Neutrophil (primary cell): Measurements from ENCODE around the gene VWF.

Experiments used
- H3K27ac ChIP-seq: fragments of 200-600 bp; sonication (generic); 2 replicates; pipeline ENCODE4 v1.5.1; 2016; ENCODE audit warnings: mild to moderate bottlenecking, moderate library complexity
- H3K27me3 ChIP-seq: fragments of 200-600 bp; sonication (generic); 2 replicates; pipeline ENCODE4 v1.6.0; 2016; ENCODE audit warnings: mild to moderate bottlenecking
- H3K36me3 ChIP-seq: fragments of 200-600 bp; sonication (generic); 2 replicates; pipeline ENCODE4 v1.5.1; 2017
- H3K4me1 ChIP-seq, 2 experiments: fragments of 200-600 bp in 1 of 2; sonication (generic) in 1 of 2; 1 replicate in 1 of 2; 2 replicates in 1 of 2; pipeline versions ENCODE4 v1.5.1 to v1.6.1; 2013 to 2016; ENCODE audit warnings: low read depth in 1 of 2, low read length in 1 of 2, mild to moderate bottlenecking in 1 of 2, moderate library complexity in 1 of 2; ENCODE audit not compliant: control insufficient read depth in 1 of 2, insufficient read depth in 1 of 2
- H3K4me3 ChIP-seq, 2 experiments: fragments of 200-600 bp in 1 of 2; sonication (generic) in 1 of 2; 1 replicate in 1 of 2; 2 replicates in 1 of 2; pipeline ENCODE4 v1.5.1; 2013 to 2016; ENCODE audit warnings: low read depth in 1 of 2, low read length in 1 of 2, mild to moderate bottlenecking in 1 of 2, moderate library complexity in 1 of 2
- H3K9me3 ChIP-seq: fragments of 200-600 bp; sonication (generic); 2 replicates; pipeline ENCODE4 v1.5.1; 2016
- CTCF ChIP-seq: fragments of 200-600 bp; sonication (generic); IDR thresholded peaks from 2 replicates; pipeline ENCODE4 v1.5.1; 2016; ENCODE audit warnings: antibody characterized with exemption

The VWF gene

DNA sequence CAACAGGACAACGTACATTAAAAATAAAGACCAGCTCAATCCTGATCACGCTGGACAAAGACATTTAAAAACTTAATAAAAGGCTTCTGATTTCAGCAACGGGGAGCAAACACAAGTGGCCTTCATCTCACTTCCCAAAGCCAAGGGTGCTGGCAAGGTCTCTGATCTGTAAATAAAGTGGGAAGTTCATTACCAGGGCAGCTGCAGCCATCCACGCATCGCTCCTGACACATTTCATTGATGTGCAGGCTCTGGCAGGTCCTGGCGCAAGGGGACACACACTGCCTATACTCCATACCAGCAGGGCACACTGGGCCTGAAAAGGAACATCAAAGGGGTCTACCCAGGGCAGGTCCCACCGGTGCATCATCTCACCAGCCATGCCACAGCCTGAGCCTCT lies 51.0 kb downstream of the VWF start:
- no peak for TF ChIP-seq CTCF
- H3K9me3 ChIP-seq, result no peaks in the 10 kb centered on the region
- H3K27ac ChIP-seq, result no peak overlapping the region
- peaks cover 0 to 9% of the 10 kb centered on the region in 2 experiments for H3K4me1 ChIP-seq
- H3K4me3 ChIP-seq, result no peak overlapping the region
- peaks cover 51% of the 10 kb centered on the region for H3K27me3 ChIP-seq
- no peaks in the 10 kb centered on the region for H3K36me3 ChIP-seq

GRCh38 chr12:6072302-6072752 lies 52.1 kb downstream of the VWF start:
- TF ChIP-seq CTCF, result no peak

GRCh38 chr12:6071589-6071988 lies 52.9 kb downstream of the VWF start:
- no peak overlapping the region for H3K27ac ChIP-seq
- TF ChIP-seq CTCF, result no peak
- H3K4me1 ChIP-seq, result peaks cover 0 to 9% of the 10 kb centered on the region in 2 experiments
- no peaks in the 10 kb centered on the region for H3K36me3 ChIP-seq
- no peak overlapping the region for H3K4me3 ChIP-seq
- H3K27me3 ChIP-seq, result peaks cover 46% of the 10 kb centered on the region
- no peaks in the 10 kb centered on the region for H3K9me3 ChIP-seq

More at GRCh38 chr12:6072302-6072752, 52.1 kb downstream of the VWF start:
- Histone ChIP-seq H3K36me3 (no peaks in the 10 kb centered on the region), H3K4me3 (no peak overlapping the region), H3K27me3 (peaks cover 51% of the 10 kb centered on the region), H3K27ac (no peak overlapping the region), H3K4me1 (peaks cover 0 to 9% of the 10 kb centered on the region in 2 experiments), H3K9me3 (no peaks in the 10 kb centered on the region)

DNA sequence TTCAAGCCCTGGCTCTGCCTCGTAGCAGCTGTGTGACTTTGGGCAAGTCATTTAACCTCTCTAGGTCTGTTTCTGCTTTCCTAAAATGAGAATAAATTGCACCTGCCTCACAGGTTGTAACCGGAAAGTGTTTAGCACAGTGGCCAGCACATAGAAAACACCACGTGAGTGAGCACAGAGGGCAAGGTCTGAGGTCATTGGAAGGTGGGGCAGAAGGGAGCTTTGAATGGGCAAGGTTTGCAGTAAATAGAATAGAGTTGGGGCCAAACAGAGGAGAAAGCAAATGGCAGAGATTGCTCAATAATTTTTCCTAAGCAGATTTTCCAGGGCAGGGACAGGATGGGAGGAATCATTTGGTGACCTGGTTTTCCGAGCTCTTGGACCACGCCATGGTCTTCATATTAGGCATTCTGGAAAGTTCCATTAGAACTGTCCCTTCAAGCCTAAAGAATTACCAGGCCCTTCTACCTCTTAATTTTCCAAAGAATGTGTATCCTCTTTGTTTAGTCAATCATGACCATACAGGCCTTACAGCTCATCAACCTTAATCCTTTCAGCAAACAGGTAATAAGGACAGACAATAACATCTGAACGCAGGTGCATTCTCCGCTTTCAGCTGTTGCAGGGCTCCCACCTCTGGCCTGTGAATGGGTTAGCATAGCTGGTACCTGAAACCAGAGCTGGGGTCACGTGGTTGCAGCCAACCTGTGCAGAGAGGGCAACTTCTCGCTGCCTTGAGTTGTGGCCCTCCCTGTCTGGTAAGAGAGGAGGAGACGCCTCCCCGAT lies 53.8 kb downstream of the VWF start:
- Histone ChIP-seq H3K4me1 (peaks cover 0 to 9% of the 10 kb centered on the region in 2 experiments), H3K9me3 (no peaks in the 10 kb centered on the region), H3K4me3 (no peak overlapping the region), H3K36me3 (no peaks in the 10 kb centered on the region), H3K27ac (no peak overlapping the region), H3K27me3 (peaks cover 37% of the 10 kb centered on the region)
- no peak for TF ChIP-seq CTCF

DNA sequence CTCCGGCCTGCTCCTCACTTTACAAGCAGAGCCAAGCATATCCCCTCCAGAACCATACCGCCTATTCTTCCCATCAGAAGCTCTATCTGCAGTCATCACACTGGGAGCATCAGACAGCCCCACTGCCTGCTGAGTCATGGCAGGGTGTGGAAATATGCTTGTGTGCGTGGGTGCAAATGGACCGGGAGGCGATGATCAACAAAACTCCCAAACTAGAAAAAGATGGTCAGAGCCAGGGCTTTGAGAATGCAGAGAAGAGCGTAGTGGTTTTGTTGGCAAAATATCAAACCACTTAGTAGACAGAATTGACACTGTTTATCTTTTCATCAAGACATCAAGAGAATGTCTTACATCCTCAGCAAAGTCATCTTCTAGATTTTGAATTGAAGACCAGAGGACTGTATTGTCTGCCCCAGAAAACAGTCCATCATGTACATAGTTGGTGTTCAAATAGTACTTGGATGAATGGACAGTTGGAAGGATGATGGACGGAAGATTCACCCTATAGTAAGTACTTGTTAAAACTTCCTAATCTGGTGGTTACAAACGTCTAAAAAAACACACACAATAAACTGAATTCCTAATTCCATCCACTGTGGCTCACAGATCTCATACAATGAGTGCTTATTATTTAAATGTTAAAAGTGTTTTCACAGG lies 54.9 kb downstream of the VWF start:
- no peak for TF ChIP-seq CTCF
- Histone ChIP-seq H3K9me3 (no peaks in the 10 kb centered on the region), H3K27ac (no peak overlapping the region), H3K4me1 (no peaks in the 10 kb centered on the region), H3K36me3 (no peaks in the 10 kb centered on the region), H3K27me3 (peaks cover 26% of the 10 kb centered on the region), H3K4me3 (no peak overlapping the region)
